ENCODE data around the gene PCDHGB1.
"Not testable (repeated sequence)": the region's sequence is repeated elsewhere in the genome, so short reads cannot be mapped to it uniquely, and the experiment has no call there.

The PCDHGB1 gene

DNA sequence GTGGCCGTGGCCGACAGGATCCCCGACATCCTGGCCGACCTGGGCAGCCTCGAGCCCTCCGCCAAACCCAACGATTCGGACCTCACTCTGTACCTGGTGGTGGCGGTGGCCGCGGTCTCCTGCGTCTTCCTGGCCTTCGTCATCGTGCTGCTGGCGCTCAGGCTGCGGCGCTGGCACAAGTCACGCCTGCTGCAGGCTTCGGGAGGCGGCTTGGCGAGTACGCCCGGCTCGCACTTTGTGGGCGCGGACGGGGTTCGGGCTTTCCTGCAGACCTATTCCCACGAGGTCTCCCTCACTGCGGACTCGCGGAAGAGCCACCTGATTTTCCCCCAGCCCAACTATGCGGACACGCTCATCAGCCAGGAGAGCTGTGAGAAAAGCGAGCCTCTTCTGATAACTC lies 3.9 kb upstream of the PCDHGB1 start:
- DNase-seq (ENCODE audit: low read depth in 2 of 2) = not testable (repeated sequence)

DNA sequence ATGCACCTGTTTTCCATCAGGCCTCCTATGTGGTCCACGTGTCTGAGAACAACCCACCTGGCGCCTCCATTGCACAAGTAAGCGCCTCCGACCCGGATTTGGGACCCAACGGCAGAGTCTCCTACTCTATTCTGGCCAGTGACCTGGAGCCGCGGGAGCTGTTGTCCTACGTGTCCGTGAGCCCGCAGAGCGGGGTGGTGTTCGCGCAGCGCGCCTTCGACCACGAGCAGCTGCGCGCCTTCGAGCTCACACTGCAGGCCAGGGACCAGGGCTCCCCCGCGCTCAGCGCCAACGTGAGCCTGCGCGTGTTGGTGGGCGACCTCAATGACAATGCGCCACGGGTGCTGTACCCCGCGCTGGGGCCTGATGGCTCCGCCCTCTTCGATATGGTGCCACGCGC lies 1.7 kb downstream of the PCDHGB1 start:
- DNase-seq (ENCODE audit: low read depth in 2 of 2) = no peak

DNA sequence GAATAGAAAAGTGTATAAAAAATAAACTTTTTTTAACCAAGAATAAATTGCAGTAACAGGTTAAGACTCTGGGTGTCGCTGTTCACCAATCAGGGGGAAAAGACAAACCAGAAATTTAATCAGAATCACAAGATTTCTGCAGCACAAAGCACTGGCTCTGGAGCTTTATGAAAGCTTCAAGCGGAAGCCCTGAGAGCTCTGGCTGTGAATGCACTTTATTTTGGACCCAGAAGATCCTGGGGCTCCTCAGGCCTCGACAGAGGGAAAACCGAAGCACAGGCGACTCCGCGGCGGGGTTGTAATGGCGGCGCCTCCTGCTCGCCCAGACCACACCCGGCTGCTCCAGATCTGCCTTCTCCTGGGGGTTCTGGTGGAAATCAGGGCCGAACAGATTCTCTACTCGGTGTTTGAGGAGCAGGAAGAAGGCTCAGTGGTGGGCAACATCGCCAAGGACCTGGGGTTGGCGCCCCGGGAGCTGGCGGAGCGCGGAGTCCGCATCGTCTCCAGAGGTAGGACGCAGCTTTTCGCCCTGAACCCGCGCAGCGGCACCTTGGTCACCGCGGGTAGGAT lies 5.1 kb downstream of the PCDHGB1 start, which contains the start of gene PCDHGA4:
TSS of gene PCDHGA4 (plus strand) at position 122 of the 570 bp plus-strand sequence. CDS start at position 209, 87 bp downstream.
- no peak for DNase-seq (ENCODE audit: low read depth in 2 of 2)

DNA sequence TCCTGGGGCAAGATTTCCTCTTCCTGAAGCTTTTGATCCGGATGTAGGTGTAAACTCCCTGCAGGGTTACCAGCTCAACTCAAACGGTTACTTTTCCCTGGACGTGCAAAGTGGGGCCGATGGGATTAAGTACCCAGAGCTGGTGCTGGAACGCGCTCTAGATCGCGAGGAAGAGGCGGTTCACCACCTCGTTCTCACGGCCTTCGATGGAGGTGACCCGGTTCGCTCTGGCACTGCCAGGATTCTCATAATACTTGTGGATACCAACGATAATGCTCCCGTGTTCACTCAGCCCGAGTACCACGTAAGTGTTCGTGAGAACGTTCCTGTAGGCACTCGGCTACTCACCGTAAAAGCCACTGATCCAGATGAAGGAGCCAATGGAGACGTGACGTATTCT lies 5.7 kb downstream of the PCDHGB1 start:
- DNase-seq (ENCODE audit: low read depth in 2 of 2) = no peak

DNA sequence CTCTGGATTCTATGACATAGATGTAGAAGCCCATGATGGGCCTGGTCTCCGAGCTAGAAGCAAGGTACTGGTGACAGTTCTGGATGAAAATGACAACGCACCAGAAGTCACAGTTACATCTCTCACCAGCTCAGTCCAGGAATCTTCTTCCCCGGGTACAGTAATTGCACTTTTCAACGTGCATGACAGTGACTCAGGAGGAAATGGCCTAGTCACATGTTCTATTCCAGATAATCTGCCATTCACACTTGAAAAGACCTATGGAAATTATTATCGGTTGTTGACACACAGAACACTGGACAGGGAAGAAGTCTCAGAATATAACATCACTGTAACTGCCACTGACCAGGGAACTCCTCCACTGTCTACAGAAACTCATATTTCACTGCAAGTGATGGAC lies 6.2 kb downstream of the PCDHGB1 start:
- no peak for DNase-seq (ENCODE audit: low read depth in 2 of 2)

DNA sequence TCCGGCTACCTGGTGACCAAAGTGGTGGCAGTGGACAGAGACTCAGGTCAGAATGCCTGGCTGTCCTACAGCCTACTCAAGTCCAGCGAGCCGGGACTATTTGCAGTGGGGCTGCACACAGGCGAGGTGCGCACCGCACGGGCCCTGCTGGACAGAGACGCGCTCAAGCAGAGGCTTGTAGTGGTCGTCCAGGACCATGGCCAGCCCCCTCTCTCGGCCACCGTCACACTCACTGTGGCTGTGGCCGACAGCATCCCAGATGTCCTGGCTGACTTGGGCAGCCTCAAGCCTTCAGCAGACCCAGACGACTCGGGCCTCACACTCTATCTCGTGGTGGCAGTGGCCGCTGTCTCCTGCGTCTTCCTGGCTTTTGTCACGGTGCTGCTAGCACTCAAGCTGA lies 7.1 kb downstream of the PCDHGB1 start:
- no peak for DNase-seq (ENCODE audit: low read depth in 2 of 2)

DNA sequence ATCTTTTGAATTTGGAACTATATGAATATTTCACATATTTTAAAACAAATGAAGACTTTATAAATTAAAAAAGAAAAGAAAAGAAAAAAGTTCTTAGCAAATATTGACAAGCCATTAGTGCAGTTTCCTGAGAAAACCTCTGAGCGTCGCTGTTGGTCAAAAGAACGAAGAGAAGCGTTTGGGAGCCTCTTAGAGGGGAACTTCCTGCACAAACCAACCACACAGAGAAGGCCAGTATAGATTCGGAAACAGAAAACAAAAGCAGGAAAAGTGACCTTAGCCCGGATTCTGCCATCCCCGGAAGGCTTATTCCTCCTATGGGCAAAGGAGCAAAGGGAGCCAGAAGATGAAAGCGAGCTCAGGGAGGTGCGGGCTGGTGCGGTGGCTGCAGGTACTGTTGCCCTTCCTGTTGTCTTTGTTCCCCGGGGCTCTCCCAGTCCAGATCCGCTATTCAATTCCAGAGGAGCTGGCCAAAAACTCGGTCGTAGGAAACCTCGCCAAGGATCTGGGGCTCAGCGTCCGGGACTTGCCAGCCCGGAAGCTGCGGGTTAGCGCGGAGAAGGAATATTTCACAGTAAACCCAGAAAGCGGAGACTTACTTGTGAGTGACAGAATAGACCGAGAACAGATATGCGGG lies 10.0 kb downstream of the PCDHGB1 start, which contains the start of gene PCDHGB2:
TSS of gene PCDHGB2 (plus strand) at position 205 of the 637 bp plus-strand sequence. CDS start at position 347, 142 bp downstream.
- no peak for DNase-seq (ENCODE audit: low read depth in 2 of 2)

DNA sequence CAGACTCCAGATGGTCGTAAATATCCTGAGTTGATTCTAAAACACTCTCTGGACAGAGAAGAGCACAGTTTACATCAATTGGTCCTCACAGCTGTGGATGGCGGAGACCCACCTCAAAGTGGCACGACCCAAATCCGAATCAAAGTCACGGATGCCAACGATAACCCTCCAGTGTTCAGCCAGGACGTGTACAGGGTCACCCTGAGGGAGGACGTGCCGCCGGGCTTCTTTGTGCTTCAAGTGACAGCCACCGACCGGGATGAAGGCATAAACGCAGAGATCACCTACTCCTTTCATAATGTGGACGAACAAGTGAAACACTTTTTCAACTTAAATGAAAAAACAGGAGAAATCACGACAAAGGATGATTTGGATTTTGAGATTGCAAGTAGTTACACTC lies 10.8 kb downstream of the PCDHGB1 start:
- DNase-seq (ENCODE audit: low read depth in 2 of 2) = no peak

DNA sequence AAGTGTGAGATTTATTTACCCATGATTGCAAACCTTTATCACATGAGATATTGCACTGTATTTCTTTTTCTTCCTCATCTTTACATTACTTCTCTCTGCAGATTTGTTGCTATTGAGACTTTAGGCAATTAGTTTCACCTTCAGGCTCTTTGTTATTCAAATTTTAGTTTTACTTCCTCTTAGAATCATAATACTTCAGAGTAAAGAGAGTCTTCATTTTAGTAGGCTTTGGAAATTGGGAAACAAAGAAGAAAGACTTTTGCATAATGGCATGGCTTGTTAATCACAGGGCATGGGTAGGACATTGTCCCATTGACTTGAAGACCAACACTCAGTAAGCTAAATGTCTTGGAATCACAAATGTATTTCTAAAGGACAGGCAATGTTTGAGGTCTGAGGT lies 12.8 kb downstream of the PCDHGB1 start:
- no peak for DNase-seq (ENCODE audit: low read depth in 2 of 2)

DNA sequence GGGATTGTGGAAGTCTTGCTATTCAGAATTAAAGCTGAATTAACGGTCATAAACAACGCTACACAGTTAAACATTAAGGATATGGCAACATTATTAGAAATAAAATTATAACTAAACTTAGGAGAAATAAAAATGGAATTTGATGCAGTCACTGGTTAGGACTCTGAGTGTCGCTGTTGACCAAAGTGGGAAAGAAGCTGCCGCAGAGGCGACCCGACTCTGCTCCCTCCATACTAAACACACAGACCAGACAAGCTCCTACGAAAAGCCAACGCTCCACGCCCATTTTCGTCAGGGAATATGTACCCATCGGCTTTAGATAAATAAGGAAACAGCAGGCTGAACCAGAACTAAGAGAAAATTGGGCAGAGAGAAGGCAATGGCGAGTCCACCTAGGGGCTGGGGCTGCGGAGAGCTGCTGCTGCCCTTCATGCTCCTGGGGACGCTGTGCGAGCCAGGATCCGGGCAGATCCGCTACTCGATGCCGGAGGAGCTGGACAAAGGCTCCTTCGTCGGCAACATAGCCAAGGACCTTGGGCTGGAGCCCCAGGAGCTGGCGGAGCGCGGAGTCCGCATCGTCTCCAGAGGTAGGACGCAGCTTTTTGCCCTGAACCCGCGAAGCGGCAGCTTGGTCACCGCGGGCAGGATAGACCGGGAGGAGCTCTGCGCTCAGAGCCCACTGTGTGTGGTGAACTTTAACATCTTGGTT lies 14.2 kb downstream of the PCDHGB1 start, which contains the start of gene PCDHGA5:
TSS of gene PCDHGA5 (plus strand) at position 211 of the 709 bp plus-strand sequence. CDS start at position 380, 169 bp downstream.
- no peak for DNase-seq (ENCODE audit: low read depth in 2 of 2)

DNA sequence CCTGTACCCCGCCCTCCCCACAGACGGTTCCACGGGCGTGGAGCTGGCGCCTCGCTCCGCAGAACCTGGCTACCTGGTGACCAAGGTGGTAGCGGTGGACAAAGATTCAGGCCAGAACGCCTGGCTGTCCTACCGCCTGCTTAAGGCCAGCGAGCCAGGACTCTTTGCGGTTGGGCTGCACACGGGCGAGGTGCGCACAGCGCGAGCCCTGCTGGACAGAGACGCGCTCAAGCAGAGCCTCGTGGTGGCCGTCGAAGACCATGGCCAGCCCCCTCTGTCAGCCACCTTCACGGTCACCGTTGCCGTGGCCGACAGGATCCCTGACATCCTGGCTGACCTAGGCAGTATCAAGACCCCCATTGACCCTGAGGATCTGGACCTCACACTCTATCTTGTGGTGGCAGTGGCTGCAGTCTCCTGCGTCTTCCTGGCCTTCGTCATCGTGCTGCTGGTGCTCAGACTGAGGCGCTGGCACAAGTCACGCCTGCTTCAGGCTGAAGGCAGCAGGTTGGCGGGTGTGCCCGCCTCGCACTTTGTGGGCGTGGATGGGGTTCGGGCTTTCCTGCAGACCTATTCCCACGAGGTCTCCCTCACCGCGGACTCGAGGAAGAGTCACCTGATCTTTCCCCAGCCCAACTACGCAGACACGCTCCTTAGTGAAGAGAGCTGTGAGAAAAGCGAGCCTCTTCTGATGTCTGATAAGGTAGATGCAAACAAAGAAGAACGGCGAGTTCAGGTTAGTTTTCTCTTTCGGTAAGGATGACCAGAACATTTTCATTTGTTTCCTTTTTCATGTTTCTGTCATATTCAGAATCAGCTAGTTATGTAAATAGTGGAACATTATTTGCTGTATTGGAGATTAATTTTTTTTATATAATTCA lies 16.4 kb downstream of the PCDHGB1 start:
- no peak for DNase-seq (ENCODE audit: low read depth in 2 of 2)

DNA sequence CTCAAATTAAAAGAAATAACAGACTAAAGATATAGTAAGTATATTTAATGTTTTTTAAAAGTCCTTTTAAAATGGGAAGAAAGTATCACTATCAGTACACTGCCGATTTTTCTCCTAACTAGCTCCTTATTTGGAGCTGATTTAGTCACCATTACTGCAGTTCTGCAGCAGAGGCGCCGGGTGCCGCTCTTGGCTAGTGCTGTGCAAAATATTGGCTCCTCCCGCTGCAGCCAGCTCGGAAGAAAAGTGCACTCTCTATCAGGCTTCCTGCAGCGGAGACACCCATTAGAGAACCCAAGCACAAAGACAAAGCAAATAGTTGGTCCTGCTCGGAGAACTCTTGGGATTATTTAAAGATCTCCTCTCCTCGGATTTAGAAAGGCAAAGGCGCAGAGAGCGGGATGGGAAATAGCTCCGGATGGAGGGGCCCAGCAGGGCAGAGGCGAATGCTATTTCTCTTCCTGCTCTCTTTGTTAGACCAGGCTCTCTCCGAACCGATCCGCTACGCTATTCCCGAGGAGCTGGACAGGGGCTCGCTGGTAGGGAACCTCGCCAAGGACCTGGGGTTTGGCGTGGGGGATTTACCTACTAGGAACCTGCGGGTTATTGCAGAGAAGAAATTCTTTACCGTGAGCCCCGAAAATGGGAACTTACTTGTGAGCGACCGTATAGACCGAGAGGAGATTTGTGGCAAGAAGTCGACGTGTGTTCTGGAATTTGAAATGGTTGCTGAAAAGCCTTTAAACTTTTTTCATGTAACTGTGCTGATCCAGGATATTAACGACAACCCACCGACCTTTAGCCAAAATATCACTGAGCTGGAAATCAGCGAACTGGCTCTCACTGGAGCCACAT lies 20.3 kb downstream of the PCDHGB1 start, which contains the start of gene PCDHGB3:
TSS of gene PCDHGB3 (plus strand) at position 249 of the 855 bp plus-strand sequence. CDS start at position 402, 153 bp downstream.
- DNase-seq (ENCODE audit: low read depth in 2 of 2) = no peak

DNA sequence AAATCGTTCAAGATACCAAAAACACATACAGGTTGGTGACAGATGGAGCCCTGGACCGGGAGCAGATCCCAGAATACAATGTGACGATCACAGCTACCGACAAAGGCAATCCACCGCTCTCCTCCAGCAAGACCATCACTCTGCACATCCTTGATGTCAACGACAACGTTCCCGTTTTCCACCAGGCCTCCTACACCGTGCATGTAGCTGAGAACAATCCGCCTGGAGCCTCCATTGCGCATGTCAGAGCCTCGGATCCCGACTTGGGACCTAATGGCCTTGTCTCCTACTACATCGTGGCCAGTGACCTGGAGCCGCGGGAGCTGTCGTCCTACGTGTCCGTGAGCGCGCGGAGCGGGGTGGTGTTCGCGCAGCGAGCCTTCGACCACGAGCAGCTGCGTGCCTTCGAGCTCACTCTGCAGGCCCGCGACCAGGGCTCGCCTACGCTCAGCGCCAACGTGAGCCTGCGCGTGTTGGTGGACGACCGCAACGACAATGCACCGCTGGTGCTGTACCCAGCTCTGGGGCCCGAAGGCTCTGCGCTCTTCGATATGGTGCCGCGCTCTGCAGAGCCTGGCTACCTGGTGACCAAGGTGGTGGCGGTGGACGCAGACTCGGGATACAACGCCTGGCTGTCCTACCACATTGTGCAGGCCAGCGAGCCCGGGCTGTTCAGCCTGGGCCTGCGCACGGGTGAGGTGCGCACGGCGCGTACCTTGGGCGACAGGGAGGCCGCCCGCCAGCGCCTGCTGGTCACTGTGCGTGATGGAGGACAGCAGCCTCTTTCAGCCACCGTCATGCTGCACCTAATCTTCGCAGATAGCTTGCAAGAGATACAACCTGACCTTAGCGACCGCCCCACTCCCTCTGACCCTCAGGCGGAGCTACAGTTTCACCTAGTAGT lies 21.9 kb downstream of the PCDHGB1 start:
- no peak for DNase-seq (ENCODE audit: low read depth in 2 of 2)

DNA sequence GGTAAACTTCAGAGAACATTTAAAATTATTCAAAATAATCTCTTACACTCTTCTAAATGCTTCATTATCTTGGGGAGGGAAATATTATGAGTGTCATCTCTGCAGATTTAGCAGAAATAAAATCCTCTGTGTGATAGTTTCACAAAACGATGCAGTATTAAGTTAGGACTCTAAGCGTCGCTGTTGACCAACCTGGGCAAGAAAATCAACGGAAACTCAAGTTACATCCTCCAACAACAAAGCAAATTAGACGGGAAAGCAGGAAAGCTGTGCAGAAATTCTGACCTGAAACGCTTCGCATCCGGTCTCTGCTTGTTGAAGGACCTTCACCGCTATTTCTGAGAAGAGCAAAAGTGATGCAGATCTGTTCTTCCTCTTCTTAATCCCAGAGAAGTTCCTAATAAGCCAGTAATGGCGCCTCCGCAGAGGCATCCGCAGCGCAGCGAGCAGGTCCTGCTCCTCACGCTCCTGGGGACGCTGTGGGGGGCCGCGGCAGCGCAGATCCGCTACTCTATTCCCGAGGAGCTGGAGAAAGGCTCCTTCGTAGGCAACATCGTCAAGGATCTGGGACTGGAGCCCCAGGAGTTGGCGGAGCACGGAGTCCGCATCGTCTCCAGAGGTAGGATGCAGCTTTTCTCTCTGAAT lies 23.9 kb downstream of the PCDHGB1 start, which contains the start of gene PCDHGA6:
TSS of gene PCDHGA6 (plus strand) at position 219 of the 645 bp plus-strand sequence. CDS start at position 412, 193 bp downstream.
- no peak for DNase-seq (ENCODE audit: low read depth in 2 of 2)

DNA sequence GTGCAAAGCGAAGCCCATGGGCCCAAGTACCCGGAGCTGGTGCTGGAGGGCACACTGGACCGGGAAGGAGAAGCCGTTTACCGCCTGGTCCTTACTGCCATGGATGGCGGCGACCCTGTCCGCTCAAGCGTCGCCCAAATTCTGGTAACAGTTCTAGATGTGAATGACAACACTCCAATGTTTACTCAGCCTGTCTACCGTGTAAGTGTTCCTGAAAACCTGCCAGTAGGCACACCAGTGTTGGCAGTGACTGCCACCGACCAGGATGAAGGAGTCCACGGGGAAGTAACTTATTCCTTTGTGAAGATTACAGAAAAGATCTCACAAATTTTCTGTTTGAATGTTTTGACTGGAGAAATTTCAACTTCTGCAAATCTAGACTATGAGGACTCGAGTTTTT lies 24.7 kb downstream of the PCDHGB1 start:
- no peak for DNase-seq (ENCODE audit: low read depth in 2 of 2)

DNA sequence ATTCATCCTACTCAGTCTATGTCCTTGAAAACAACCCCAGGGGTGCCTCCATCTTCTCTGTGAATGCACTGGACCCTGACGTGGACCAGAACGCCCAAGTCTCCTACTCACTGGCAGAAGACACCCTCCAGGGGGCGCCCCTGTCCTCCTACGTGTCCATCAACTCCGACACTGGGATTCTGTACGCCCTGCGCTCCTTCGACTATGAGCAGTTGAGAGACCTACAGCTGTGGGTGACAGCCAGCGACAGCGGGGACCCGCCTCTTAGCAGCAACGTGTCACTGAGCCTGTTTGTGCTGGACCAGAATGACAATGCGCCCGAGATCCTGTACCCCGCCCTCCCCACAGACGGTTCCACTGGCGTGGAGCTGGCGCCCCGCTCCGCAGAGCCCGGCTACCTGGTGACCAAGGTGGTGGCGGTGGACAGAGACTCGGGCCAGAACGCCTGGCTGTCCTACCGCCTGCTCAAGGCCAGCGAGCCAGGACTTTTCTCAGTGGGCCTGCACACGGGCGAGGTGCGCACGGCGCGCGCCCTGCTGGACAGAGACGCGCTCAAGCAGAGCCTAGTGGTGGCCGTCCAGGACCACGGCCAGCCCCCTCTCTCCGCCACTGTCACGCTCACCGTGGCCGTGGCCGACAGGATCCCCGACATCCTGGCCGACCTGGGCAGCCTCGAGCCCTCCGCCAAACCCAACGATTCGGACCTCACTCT lies 25.7 kb downstream of the PCDHGB1 start:
- DNase-seq (ENCODE audit: low read depth in 2 of 2) = not testable (repeated sequence)

DNA sequence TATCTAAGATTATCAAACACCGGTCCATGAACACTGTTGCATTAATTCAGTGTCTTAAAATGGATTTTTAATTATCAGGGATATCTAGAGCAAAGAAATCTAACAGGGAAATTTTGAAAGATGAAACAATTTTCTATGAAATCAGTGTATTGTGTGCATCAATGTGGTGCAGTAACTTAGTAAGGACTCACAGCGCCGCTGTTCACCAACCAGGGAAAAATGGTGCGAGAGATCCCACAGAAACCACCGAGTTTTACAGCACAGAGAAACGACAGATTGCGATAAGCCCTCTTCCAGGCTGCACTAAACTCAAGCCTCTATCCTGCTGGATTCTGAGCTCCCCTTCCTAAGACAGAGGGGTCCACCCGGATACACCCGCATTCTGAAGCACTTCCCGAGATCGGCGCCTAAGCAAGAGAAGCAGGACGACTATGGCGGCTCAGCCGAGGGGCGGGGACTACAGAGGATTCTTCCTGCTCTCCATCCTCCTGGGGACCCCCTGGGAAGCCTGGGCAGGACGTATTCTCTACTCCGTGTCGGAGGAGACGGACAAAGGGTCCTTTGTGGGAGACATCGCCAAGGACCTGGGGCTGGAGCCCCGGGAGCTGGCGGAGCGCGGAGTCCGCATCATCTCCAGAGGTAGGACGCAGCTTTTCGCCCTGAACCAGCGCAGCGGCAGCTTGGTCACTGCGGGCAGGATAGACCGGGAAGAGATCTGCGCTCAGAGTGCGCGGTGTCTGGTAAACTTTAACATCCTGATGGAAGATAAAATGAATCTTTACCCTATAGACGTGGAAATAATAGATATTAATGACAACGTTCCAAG lies 32.8 kb downstream of the PCDHGB1 start, which contains the start of gene PCDHGA7:
TSS of gene PCDHGA7 (plus strand) at position 274 of the 826 bp plus-strand sequence. CDS start at position 432, 158 bp downstream.
- DNase-seq (ENCODE audit: low read depth in 2 of 2) = no peak
